ENCODE measurements around the gene CD53. TPM values are rescaled to one million over a fixed set of nuclear protein-coding genes. Genes with fewer than 3 reads are reported as not detected.

Gene CD53
- total RNA-seq, 1 experiment from 2014 or later = not detected

GRCh38 chr1:110948038-110948810, 75.3 kb downstream of the CD53 start:
- H3K27ac Mint-ChIP-seq (ENCODE audit: unreplicated experiment) = no peak overlapping the region
- DNase-seq = no peak
- H3K27me3 Mint-ChIP-seq (ENCODE audit: unreplicated experiment) = no peaks in the 10 kb centered on the region
- CTCF ChIA-PET = no interaction called here
- H3K4me1 Mint-ChIP-seq (ENCODE audit: low read depth, unreplicated experiment) = no peaks in the 10 kb centered on the region
- BruUV-seq (replicated peaks) = no TSS peak
- intact Hi-C loops (cut with micrococcal nuclease; ENCODE audit: unreplicated experiment) = no loop called here
- H3K36me3 Mint-ChIP-seq (ENCODE audit: insufficient read depth, unreplicated experiment) = no peaks in the 10 kb centered on the region
- H3K9me3 Mint-ChIP-seq (ENCODE audit: low read depth, unreplicated experiment) = no peaks in the 10 kb centered on the region
- TF ChIP-seq, protein P1, sequence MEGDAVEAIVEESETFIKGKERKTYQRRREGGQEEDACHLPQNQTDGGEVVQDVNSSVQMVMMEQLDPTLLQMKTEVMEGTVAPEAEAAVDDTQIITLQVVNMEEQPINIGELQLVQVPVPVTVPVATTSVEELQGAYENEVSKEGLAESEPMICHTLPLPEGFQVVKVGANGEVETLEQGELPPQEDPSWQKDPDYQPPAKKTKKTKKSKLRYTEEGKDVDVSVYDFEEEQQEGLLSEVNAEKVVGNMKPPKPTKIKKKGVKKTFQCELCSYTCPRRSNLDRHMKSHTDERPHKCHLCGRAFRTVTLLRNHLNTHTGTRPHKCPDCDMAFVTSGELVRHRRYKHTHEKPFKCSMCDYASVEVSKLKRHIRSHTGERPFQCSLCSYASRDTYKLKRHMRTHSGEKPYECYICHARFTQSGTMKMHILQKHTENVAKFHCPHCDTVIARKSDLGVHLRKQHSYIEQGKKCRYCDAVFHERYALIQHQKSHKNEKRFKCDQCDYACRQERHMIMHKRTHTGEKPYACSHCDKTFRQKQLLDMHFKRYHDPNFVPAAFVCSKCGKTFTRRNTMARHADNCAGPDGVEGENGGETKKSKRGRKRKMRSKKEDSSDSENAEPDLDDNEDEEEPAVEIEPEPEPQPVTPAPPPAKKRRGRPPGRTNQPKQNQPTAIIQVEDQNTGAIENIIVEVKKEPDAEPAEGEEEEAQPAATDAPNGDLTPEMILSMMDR (IDR thresholded peaks at IDR 0.05; ENCODE audit: unreplicated experiment) = no peak
- no peak overlapping the region for H3K4me3 Mint-ChIP-seq (ENCODE audit: low read depth, unreplicated experiment)

Other genes with a start within 250 kb of the CD53 start
- gene KCNA3, start 198.2 kb upstream of the CD53 start, total RNA-seq (2022) = not detected in 2 replicates
- 17.9 and 19.8 TPM in 2 replicates for gene LRIF1, start 90.8 kb downstream of the CD53 start, total RNA-seq (2022)

All from Calu3 (cell line).